Measurements from ENCODE around the gene BCL6.

- TF ChIP-seq POLR2A (IDR thresholded peaks at IDR 0.05): no peak
- no peak for TF ChIP-seq CTCF (IDR thresholded peaks at IDR 0.05)
Observed at GRCh38 chr3:187783098-187783497, 37.8 kb upstream of the BCL6 start.
